SU-DHL-6 (cell line): ENCODE data around the gene PPARA.

Source experiments
- H2AFZ ChIP-seq: fragments of 200-600 bp; sonication (generic); 2 replicates; pipeline ENCODE4 v1.6.1; 2014; ENCODE audit warnings: low read depth, mild to moderate bottlenecking, moderate library complexity, mixed read lengths, antibody characterized with exemption, low read length; ENCODE audit not compliant: severe bottlenecking
- H3F3A ChIP-seq: fragments of 200-600 bp; shearing (Covaris generic); 2 replicates; pipeline ENCODE4 v1.6.0; 2016; ENCODE audit warnings: antibody characterized with exemption, mild to moderate bottlenecking; ENCODE audit not compliant: insufficient read depth
- H3K27ac ChIP-seq: fragments of 200-600 bp; sonication (generic); 2 replicates; pipeline ENCODE4 v1.5.1; 2016; ENCODE audit warnings: low read depth, mild to moderate bottlenecking, low read length, moderate library complexity, mixed read lengths
- H3K27me3 ChIP-seq: fragments of 200-600 bp; sonication (generic), shearing (Covaris generic); 2 replicates; pipeline ENCODE4 v1.6.0; 2014; ENCODE audit warnings: mild to moderate bottlenecking, low read length
- H3K36me3 ChIP-seq: fragments of 200-600 bp; sonication (generic); 2 replicates; pipeline ENCODE4 v1.6.1; 2014; ENCODE audit warnings: mild to moderate bottlenecking, low read length, mixed read lengths
- H3K4me2 ChIP-seq: fragments of 300-600, 200-600 bp; shearing (Covaris generic), sonication (generic); 2 replicates; pipeline ENCODE4 v1.6.0; 2014; ENCODE audit warnings: low read length, low read depth, mild to moderate bottlenecking; ENCODE audit not compliant: poor library complexity, severe bottlenecking
- H3K4me3 ChIP-seq: fragments of 200-600 bp; sonication (generic); 2 replicates; pipeline ENCODE4 v1.5.1; 2014; ENCODE audit warnings: antibody characterized with exemption, low read length, mild to moderate bottlenecking, mixed read lengths; ENCODE audit not compliant: insufficient read depth, poor library complexity, severe bottlenecking
- H3K79me2 ChIP-seq: fragments of 200-600 bp; sonication (generic); 2 replicates; pipeline ENCODE4 v1.6.1; 2014; ENCODE audit warnings: mild to moderate bottlenecking, low read length, moderate library complexity; ENCODE audit not compliant: insufficient read depth
- H3K9ac ChIP-seq: fragments of 200-600 bp; sonication (generic); 2 replicates; pipeline ENCODE4 v1.7.0; 2014; ENCODE audit warnings: mild to moderate bottlenecking, low read length
- H3K9me2 ChIP-seq: fragments of 200-600 bp; sonication (generic); replicated peaks from 2 replicates; pipeline ENCODE4 v1.6.1; 2014; ENCODE audit warnings: low read length; ENCODE audit not compliant: insufficient read depth
- H3K9me3 ChIP-seq: fragments of 200-600 bp; sonication (generic); 2 replicates; pipeline ENCODE4 v1.6.1; 2014; ENCODE audit warnings: low read length, mixed read lengths; ENCODE audit not compliant: insufficient read depth
- H4K20me1 ChIP-seq: fragments of 200-600 bp; sonication (generic); 2 replicates; pipeline ENCODE4 v1.6.1; 2014; ENCODE audit warnings: low read depth, mild to moderate bottlenecking, antibody characterized with exemption, low read length, moderate library complexity, mixed read lengths
- CTCF ChIP-seq: fragments of 200-600 bp; sonication (generic); IDR thresholded peaks from one replicate; pipeline ENCODE4 v1.5.1; 2017; ENCODE audit warnings: antibody characterized with exemption, mild to moderate bottlenecking, low read length, moderate library complexity; ENCODE audit not compliant: insufficient read depth, poor library complexity, severe bottlenecking
- EZH2phosphoT487 ChIP-seq: fragments of 200-600 bp; sonication (generic), shearing (Covaris generic); conservative IDR thresholded peaks from 2 replicates; pipeline ENCODE4 v1.6.1; 2018; ENCODE audit warnings: mild to moderate bottlenecking, antibody characterized with exemption, low read length, moderate library complexity, mixed read lengths

PPARA gene

GRCh38 chr22:46158283-46158682, 8.0 kb downstream of the PPARA start:
- Histone ChIP-seq H3K36me3 (no peaks in the 10 kb centered on the region), H3K27me3 (no peaks in the 10 kb centered on the region), H3K27ac (no peak overlapping the region), H3K4me3 (no peak overlapping the region), H3K79me2 (no peaks in the 10 kb centered on the region), H3K9me2 (no peaks in the 10 kb centered on the region), H3K9ac (no peak overlapping the region), H3K9me3 (no peaks in the 10 kb centered on the region), H4K20me1 (no peaks in the 10 kb centered on the region), H3F3A (no peaks in the 10 kb centered on the region), H2AFZ (no peak overlapping the region), H3K4me2 (no peak overlapping the region)
- TF ChIP-seq EZH2phosphoT487, result no peak
- no peak for TF ChIP-seq CTCF

GRCh38 chr22:46159212-46159611, 8.9 kb downstream of the PPARA start:
- TF ChIP-seq EZH2phosphoT487 (no peak), CTCF (no peak)
- H3K4me3 ChIP-seq, result no peak overlapping the region
- H3K79me2 ChIP-seq, result no peaks in the 10 kb centered on the region
- H3K9me3 ChIP-seq, result no peaks in the 10 kb centered on the region
- H4K20me1 ChIP-seq, result no peaks in the 10 kb centered on the region
- no peak overlapping the region for H3K4me2 ChIP-seq
- H3F3A ChIP-seq, result no peaks in the 10 kb centered on the region
- no peaks in the 10 kb centered on the region for H3K27me3 ChIP-seq
- no peak overlapping the region for H3K27ac ChIP-seq
- no peak overlapping the region for H2AFZ ChIP-seq
- H3K9me2 ChIP-seq, result no peaks in the 10 kb centered on the region
- no peak overlapping the region for H3K9ac ChIP-seq
- H3K36me3 ChIP-seq, result no peaks in the 10 kb centered on the region

GRCh38 chr22:46159777-46160176, 9.5 kb downstream of the PPARA start:
- Histone ChIP-seq H3K79me2 (no peaks in the 10 kb centered on the region), H3K4me3 (no peak overlapping the region), H3K27me3 (no peaks in the 10 kb centered on the region), H3K9me3 (no peaks in the 10 kb centered on the region), H3K9me2 (no peaks in the 10 kb centered on the region), H3K4me2 (no peak overlapping the region), H3K36me3 (no peaks in the 10 kb centered on the region), H4K20me1 (no peaks in the 10 kb centered on the region), H2AFZ (no peak overlapping the region), H3F3A (no peaks in the 10 kb centered on the region), H3K27ac (no peak overlapping the region), H3K9ac (no peak overlapping the region)
- no peak for TF ChIP-seq EZH2phosphoT487
- TF ChIP-seq CTCF, result no peak
